WTC11 (cell line): ENCODE results near the gene KBTBD12. TPM values are rescaled to one million over a fixed set of nuclear protein-coding genes. Genes with fewer than 3 reads are reported as not detected.

Experiments used
- ATAC-seq: fragments of 200-7000 bp; cut with Tn5 transposase; 2 replicates; pipeline ENCODE4 v1.10.0; 2021; ENCODE audit warnings: mild to moderate bottlenecking, moderate library complexity
- CTCF ChIA-PET: fragments of 300-600 bp; sonication (Branson Sonifier 250); formaldehyde crosslinking; loops from one replicate; lab custom pipeline; 2021; ENCODE audit warnings: antibody characterized with exemption; lab: Charles Lee
- POLR2A ChIA-PET: fragments of 350-600 bp; sonication (Branson Sonifier 250); formaldehyde crosslinking; loops from one replicate; lab custom pipeline; 2021; ENCODE audit warnings: antibody characterized with exemption; lab: Charles Lee
- DNase-seq: peaks from one replicate; pipeline ENCODE4 v3.0.0; 2021; ENCODE audit warnings: low spot score
- H3K27ac Mint-ChIP-seq: 2 replicates; pipeline ENCODE4 v1.8.0; 2021; ENCODE audit warnings: mixed read lengths
- H3K27me3 Mint-ChIP-seq: 2 replicates; pipeline ENCODE4 v1.8.0; 2021; ENCODE audit warnings: low read depth, mild to moderate bottlenecking, moderate library complexity, mixed read lengths
- H3K36me3 Mint-ChIP-seq: 2 replicates; pipeline ENCODE4 v1.8.0; 2021; ENCODE audit warnings: mixed read lengths
- H3K4me1 Mint-ChIP-seq: 2 replicates; pipeline ENCODE4 v1.8.0; 2022; ENCODE audit warnings: mixed read lengths
- H3K4me3 Mint-ChIP-seq: 2 replicates; pipeline ENCODE4 v1.8.0; 2021; ENCODE audit warnings: mild to moderate bottlenecking, moderate library complexity, mixed read lengths
- H3K9me3 Mint-ChIP-seq: 2 replicates; pipeline ENCODE4 v1.8.0; 2021; ENCODE audit warnings: mixed read lengths
- CREM ChIP-seq: sonication (generic); formaldehyde crosslinking; IDR thresholded peaks from 2 replicates; pipeline ENCODE4 v1.8.1; 2022; ENCODE audit warnings: mild to moderate bottlenecking, missing genetic modification reagents, moderate library complexity
- ESRRA ChIP-seq: sonication (generic); formaldehyde crosslinking; IDR thresholded peaks from 2 replicates; pipeline ENCODE4 v1.8.1; 2022; ENCODE audit warnings: mild to moderate bottlenecking, missing genetic modification reagents, borderline replicate concordance
- GTF2I ChIP-seq: fragments of 250-450 bp; sonication (Bioruptor Pico); conservative IDR thresholded peaks from 2 replicates; pipeline ENCODE4 v1.4.0; 2021; ENCODE audit warnings: mild to moderate bottlenecking
- KAT7 ChIP-seq: sonication (generic); formaldehyde crosslinking; IDR thresholded peaks from 2 replicates; pipeline ENCODE4 v1.8.1; 2023; ENCODE audit warnings: missing genetic modification reagents, mild to moderate bottlenecking, borderline replicate concordance
- PRRX2 ChIP-seq: fragments of 250-450 bp; sonication (Bioruptor Pico); IDR thresholded peaks from 2 replicates; pipeline ENCODE4 v1.8.0; 2021; ENCODE audit warnings: mild to moderate bottlenecking
- RELA ChIP-seq: sonication (generic); formaldehyde crosslinking; IDR thresholded peaks from 2 replicates; pipeline ENCODE4 v1.8.1; 2022; ENCODE audit warnings: missing genetic modification reagents, mild to moderate bottlenecking, borderline replicate concordance
- ZNF138 ChIP-seq: sonication (generic); formaldehyde crosslinking; conservative IDR thresholded peaks from 2 replicates; pipeline ENCODE4 v1.8.1; 2022; ENCODE audit warnings: mild to moderate bottlenecking, moderate library complexity, missing genetic modification reagents
- ZNF423 ChIP-seq: fragments of 250-450 bp; sonication (Bioruptor Pico); IDR thresholded peaks from 2 replicates; pipeline ENCODE4 v2.1.2; 2022; ENCODE audit warnings: mild to moderate bottlenecking, moderate library complexity
- total RNA-seq: library from RNA; stranded (reverse); gene quantifications from 3 replicates; pipeline ENCODE4 v1.2.3, GENCODE V29; 2021
- TF ChIP-seq, protein P1 (sequence below): sonication (generic); formaldehyde crosslinking; IDR thresholded peaks from 2 replicates; pipeline ENCODE4 v1.8.0; 2022; ENCODE audit warnings: mild to moderate bottlenecking, missing genetic modification reagents
- TF ChIP-seq, protein P2 (sequence below): sonication (generic); formaldehyde crosslinking; IDR thresholded peaks from 2 replicates; pipeline ENCODE4 v1.8.1; 2023; ENCODE audit warnings: mild to moderate bottlenecking, moderate library complexity, missing genetic modification reagents
- TF ChIP-seq, protein P3 (sequence below): fragments of 200-600 bp; IDR thresholded peaks from 2 replicates; pipeline ENCODE4 v1.8.0; 2022; ENCODE audit warnings: antibody characterized with exemption
- TF ChIP-seq, protein P4 (sequence below): sonication (generic); formaldehyde crosslinking; IDR thresholded peaks from 2 replicates; pipeline ENCODE4 v1.8.1; 2023; ENCODE audit warnings: mild to moderate bottlenecking, missing genetic modification reagents, moderate library complexity
- TF ChIP-seq, protein P5 (sequence below): sonication (generic); formaldehyde crosslinking; IDR thresholded peaks from 2 replicates; pipeline ENCODE4 v1.8.1; 2022; ENCODE audit warnings: missing genetic modification reagents, borderline replicate concordance
- TF ChIP-seq, protein P6 (sequence below): sonication (generic); formaldehyde crosslinking; IDR thresholded peaks from 2 replicates; pipeline ENCODE4 v1.8.0; 2022; ENCODE audit warnings: missing genetic modification reagents
- TF ChIP-seq, protein P7 (sequence below): sonication (generic); formaldehyde crosslinking; IDR thresholded peaks from 2 replicates; pipeline ENCODE4 v1.8.0; 2022; ENCODE audit warnings: mild to moderate bottlenecking, missing genetic modification reagents
- TF ChIP-seq, protein P8 (sequence below): sonication (generic); formaldehyde crosslinking; conservative IDR thresholded peaks from 2 replicates; pipeline ENCODE4 v1.8.1; 2022; ENCODE audit warnings: mild to moderate bottlenecking, missing genetic modification reagents

Gene KBTBD12
- total RNA-seq, 1 experiment from 2014 or later = 0.22 TPM

DNA sequence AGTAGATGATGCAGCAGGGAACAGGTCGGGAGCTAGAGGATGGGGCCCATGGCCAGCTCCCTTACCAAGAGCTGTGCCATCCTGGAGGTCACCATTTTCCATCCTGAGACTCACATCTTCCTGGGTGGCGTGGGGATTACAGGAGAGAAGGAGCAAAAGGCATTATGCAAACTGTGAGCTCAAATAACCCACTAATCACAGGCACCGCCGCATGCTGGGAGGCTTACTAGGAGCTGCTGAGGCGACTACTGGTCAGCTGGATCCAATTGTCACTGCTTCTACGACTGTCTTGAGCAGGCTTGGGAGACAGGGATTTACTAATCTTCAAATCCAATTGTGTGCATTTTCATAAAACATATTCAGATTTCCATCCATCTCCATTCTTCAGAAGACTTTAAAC, 12.5 kb upstream of the KBTBD12 start:
- no peaks in the 10 kb centered on the region for H3K4me1 Mint-ChIP-seq
- CTCF ChIA-PET = interaction anchor here (1.2 kb wide), 1 partner anchor 328 kb away, joined by 3 read pairs; no protein-coding TSS in a partner anchor
- peaks cover 5% of the 10 kb centered on the region for H3K9me3 Mint-ChIP-seq
- no peak overlapping the region for H3K4me3 Mint-ChIP-seq
- H3K27me3 Mint-ChIP-seq = peaks cover 20% of the 10 kb centered on the region
- DNase-seq (no peak), ATAC-seq (no peak)
- TF ChIP-seq, protein P1, sequence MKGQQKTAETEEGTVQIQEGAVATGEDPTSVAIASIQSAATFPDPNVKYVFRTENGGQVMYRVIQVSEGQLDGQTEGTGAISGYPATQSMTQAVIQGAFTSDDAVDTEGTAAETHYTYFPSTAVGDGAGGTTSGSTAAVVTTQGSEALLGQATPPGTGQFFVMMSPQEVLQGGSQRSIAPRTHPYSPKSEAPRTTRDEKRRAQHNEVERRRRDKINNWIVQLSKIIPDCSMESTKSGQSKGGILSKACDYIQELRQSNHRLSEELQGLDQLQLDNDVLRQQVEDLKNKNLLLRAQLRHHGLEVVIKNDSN = no peak
- TF ChIP-seq CREM (CRISPR knock-in tag) = no peak
- TF ChIP-seq GTF2I = no peak
- no peak for TF ChIP-seq KAT7 (CRISPR knock-in tag)
- TF ChIP-seq ZNF138 (CRISPR knock-in tag) = no peak
- TF ChIP-seq, protein P2, sequence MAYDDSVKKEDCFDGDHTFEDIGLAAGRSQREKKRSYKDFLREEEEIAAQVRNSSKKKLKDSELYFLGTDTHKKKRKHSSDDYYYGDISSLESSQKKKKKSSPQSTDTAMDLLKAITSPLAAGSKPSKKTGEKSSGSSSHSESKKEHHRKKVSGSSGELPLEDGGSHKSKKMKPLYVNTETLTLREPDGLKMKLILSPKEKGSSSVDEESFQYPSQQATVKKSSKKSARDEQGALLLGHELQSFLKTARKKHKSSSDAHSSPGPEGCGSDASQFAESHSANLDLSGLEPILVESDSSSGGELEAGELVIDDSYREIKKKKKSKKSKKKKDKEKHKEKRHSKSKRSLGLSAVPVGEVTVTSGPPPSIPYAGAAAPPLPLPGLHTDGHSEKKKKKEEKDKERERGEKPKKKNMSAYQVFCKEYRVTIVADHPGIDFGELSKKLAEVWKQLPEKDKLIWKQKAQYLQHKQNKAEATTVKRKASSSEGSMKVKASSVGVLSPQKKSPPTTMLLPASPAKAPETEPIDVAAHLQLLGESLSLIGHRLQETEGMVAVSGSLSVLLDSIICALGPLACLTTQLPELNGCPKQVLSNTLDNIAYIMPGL (CRISPR knock-in tag) = no peak
- no peak for TF ChIP-seq RELA
- TF ChIP-seq, protein P3, sequence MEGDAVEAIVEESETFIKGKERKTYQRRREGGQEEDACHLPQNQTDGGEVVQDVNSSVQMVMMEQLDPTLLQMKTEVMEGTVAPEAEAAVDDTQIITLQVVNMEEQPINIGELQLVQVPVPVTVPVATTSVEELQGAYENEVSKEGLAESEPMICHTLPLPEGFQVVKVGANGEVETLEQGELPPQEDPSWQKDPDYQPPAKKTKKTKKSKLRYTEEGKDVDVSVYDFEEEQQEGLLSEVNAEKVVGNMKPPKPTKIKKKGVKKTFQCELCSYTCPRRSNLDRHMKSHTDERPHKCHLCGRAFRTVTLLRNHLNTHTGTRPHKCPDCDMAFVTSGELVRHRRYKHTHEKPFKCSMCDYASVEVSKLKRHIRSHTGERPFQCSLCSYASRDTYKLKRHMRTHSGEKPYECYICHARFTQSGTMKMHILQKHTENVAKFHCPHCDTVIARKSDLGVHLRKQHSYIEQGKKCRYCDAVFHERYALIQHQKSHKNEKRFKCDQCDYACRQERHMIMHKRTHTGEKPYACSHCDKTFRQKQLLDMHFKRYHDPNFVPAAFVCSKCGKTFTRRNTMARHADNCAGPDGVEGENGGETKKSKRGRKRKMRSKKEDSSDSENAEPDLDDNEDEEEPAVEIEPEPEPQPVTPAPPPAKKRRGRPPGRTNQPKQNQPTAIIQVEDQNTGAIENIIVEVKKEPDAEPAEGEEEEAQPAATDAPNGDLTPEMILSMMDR = no peak
- TF ChIP-seq, protein P4, sequence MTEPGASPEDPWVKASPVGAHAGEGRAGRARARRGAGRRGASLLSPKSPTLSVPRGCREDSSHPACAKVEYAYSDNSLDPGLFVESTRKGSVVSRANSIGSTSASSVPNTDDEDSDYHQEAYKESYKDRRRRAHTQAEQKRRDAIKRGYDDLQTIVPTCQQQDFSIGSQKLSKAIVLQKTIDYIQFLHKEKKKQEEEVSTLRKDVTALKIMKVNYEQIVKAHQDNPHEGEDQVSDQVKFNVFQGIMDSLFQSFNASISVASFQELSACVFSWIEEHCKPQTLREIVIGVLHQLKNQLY (CRISPR knock-in tag) = no peak
- no peak for TF ChIP-seq ESRRA (CRISPR knock-in tag)
- TF ChIP-seq, protein P5, sequence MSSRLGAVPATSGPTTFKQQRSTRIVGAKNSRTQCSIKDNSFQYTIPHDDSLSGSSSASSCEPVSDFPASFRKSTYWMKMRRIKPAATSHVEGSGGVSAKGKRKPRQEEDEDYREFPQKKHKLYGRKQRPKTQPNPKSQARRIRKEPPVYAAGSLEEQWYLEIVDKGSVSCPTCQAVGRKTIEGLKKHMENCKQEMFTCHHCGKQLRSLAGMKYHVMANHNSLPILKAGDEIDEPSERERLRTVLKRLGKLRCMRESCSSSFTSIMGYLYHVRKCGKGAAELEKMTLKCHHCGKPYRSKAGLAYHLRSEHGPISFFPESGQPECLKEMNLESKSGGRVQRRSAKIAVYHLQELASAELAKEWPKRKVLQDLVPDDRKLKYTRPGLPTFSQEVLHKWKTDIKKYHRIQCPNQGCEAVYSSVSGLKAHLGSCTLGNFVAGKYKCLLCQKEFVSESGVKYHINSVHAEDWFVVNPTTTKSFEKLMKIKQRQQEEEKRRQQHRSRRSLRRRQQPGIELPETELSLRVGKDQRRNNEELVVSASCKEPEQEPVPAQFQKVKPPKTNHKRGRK (CRISPR knock-in tag) = no peak
- TF ChIP-seq, protein P6, sequence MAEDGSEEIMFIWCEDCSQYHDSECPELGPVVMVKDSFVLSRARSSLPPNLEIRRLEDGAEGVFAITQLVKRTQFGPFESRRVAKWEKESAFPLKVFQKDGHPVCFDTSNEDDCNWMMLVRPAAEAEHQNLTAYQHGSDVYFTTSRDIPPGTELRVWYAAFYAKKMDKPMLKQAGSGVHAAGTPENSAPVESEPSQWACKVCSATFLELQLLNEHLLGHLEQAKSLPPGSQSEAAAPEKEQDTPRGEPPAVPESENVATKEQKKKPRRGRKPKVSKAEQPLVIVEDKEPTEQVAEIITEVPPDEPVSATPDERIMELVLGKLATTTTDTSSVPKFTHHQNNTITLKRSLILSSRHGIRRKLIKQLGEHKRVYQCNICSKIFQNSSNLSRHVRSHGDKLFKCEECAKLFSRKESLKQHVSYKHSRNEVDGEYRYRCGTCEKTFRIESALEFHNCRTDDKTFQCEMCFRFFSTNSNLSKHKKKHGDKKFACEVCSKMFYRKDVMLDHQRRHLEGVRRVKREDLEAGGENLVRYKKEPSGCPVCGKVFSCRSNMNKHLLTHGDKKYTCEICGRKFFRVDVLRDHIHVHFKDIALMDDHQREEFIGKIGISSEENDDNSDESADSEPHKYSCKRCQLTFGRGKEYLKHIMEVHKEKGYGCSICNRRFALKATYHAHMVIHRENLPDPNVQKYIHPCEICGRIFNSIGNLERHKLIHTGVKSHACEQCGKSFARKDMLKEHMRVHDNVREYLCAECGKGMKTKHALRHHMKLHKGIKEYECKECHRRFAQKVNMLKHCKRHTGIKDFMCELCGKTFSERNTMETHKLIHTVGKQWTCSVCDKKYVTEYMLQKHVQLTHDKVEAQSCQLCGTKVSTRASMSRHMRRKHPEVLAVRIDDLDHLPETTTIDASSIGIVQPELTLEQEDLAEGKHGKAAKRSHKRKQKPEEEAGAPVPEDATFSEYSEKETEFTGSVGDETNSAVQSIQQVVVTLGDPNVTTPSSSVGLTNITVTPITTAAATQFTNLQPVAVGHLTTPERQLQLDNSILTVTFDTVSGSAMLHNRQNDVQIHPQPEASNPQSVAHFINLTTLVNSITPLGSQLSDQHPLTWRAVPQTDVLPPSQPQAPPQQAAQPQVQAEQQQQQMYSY = no peak
- TF ChIP-seq, protein P7, sequence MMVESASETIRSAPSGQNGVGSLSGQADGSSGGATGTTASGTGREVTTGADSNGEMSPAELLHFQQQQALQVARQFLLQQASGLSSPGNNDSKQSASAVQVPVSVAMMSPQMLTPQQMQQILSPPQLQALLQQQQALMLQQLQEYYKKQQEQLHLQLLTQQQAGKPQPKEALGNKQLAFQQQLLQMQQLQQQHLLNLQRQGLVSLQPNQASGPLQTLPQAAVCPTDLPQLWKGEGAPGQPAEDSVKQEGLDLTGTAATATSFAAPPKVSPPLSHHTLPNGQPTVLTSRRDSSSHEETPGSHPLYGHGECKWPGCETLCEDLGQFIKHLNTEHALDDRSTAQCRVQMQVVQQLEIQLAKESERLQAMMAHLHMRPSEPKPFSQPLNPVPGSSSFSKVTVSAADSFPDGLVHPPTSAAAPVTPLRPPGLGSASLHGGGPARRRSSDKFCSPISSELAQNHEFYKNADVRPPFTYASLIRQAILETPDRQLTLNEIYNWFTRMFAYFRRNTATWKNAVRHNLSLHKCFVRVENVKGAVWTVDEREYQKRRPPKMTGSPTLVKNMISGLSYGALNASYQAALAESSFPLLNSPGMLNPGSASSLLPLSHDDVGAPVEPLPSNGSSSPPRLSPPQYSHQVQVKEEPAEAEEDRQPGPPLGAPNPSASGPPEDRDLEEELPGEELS = no peak
- TF ChIP-seq ZNF423 = no peak
- no peak for TF ChIP-seq PRRX2 (CRISPR knock-in tag)
- TF ChIP-seq, protein P8, sequence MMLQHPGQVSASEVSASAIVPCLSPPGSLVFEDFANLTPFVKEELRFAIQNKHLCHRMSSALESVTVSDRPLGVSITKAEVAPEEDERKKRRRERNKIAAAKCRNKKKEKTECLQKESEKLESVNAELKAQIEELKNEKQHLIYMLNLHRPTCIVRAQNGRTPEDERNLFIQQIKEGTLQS (CRISPR knock-in tag) = no peak
- POLR2A ChIA-PET = interaction anchor here (0.9 kb wide), 1 partner anchor 10 kb away, joined by 3 read pairs; no protein-coding TSS in a partner anchor
- no peaks in the 10 kb centered on the region for H3K36me3 Mint-ChIP-seq
- H3K27ac Mint-ChIP-seq = no peak overlapping the region
